NCI-H774 (cell line): ENCODE data around the gene FHAD1.
"Not testable (repeated sequence)": the region's sequence is repeated elsewhere in the genome, so short reads cannot be mapped to it uniquely, and the experiment has no call there.

ENCODE experiments used
- DNase-seq: peaks from one replicate; lab custom pipeline; 2025; lab: John Stamatoyannopoulos, UW

The FHAD1 gene

DNA sequence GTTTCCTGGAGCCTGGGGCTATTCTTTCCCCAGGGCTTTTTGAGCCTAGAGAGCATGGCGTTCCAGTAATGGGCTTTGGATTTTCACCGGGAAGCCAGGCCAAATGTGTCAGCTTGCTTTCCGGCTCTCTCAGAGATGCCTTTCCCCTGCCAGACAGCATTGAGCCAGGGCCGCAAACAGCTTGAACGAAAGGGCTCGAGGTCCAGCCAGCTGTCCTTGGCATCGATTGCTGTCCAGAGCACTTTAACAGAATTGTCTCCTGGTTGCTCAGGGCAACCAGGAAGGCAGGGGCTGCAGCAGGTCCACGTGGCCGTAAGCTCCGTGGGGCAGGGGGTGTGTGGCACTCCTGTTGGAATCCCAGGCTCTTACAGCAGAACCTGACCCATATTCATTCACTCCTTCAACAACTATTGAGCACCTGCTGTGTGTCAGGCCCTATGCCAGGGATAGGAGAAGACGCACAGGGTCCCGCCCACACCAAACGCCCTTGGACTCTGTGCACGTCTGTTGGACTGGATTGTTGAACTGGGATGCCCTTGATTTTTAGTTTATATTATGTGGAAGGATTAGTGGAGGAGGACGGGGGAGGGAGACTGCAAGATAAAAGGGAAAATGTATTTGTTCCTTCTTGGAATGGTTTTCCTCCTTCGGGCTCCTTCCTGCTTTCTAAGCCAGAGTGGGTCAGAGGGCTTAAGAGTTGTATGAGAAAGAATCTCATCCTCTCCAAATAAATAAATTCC is 123.9 kb downstream of the FHAD1 start:
- no peak for DNase-seq

DNA sequence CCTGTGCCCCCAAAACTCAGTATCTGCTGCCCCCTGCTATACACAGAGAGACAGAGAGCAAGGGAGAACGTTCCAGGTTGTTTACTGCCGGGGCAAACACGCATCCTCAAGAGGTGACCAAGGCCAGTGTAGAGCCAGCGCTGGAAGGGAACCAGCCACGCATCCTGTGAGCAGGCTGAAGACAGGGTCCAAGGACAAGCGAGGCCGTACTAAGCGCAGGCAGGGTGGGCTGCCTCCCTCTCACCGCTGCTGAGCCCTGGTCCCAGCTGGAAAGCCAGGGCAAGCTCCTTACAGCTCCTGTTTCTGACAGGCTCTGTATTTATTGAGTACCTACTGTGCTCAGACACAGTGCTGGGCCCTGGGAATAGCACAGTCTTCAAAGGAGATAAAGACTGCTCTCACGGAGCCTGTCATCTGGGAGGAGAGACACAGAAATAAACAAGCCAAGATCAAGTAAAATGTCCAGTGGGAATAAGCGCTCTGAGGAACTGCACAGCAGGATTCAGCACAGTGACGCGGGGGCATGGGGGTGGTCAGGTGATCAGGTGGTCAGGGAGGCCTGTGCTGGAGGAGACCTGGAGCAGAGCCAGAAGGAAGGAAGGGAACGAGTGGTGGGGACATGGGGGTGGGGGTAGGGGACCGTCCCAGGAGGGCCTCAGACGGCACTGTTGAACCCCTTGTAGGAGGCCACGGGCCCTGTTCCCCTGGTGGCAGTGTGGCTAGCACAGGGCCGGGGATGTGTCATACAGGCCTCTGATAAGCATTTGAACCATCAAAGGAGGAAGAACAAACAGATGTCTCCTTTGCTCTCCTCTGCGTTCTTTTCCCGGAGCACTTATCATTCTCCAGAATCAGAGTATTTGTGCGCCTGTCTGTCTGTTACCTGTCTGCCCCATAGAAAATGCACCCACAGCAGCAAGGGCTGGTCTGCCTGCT is 124.9 kb downstream of the FHAD1 start:
- DNase-seq = no peak

DNA sequence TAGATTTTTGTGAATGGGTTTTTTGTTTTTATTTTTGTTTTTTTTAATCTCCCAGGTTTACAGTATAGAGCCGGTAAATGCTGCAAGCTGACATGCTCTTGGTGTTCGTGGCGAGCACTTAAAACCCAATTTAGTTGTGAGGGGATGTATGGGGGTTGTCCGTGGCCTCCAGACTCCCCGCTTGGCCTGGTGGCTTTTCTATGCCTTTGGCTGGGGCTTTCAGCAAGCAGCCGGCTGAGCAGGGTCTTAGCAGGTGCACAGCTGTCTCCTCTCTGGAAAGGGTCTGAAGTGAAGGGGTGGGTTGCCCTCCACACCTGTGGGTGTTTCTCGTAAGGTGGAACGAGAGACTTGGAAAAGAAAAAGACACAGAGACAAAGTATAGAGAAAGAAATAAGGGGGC is 131.7 kb downstream of the FHAD1 start:
- no peak for DNase-seq

DNA sequence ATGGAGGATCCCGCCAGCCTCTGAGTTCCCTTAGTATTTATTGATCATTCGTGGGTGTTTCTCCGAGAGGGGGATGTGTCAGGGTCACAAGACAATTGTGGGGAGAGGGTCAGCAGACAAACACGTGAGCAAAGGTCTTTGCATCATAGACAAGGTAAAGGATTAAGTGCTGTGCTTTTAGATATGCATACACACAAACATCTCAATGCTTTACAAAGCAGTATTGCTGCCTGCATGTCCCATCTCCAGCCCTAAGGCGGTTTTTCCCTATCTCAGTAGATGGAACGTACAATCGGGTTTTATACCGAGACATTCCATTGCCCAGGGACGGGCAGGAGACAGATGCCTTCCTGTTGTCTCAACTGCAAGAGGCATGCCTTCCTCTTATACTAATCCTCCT is 132.1 kb downstream of the FHAD1 start:
- DNase-seq = not testable (repeated sequence)

DNA sequence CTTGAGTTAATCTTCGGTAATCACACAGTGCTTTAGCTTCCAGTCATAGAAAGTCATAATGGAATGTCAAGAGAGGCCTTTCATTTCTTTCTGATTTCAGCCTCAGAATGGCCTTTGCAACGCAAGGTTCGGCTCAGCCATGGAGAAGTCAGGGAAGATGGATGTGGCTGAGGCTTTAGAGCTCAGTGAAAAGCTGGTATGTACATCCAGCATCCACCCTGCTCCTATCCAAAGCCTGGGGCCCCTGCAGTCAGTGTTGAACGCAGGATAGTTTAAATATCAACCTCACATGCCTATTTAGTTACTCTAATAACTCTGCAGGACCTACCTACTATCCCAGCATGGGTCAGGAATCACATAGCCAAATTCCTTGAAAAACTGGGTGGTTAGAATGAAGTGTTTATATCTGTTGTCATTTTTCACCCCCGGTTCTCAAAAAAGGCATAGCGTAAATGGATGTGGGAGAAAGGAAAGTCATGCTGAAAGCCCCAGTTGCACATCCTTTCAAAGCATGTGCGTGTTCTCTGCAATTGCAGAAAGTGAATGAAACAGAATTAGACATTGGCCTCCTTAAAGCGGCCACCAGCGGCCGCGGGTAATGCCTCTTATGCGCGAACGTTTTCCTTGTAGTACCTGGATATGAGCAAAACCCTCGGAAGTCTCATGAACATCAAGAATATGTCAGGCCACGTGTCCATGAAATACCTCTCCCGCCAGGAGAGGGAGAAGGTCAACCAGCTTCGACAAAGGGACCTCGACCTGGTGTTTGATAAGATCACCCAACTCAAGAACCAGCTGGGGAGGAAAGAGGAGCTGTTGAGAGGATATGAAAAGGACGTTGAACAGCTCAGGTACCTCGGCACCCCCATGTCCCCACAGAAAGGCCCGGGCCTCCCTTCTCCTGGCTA is 133.8 kb downstream of the FHAD1 start:
- no peak for DNase-seq

DNA sequence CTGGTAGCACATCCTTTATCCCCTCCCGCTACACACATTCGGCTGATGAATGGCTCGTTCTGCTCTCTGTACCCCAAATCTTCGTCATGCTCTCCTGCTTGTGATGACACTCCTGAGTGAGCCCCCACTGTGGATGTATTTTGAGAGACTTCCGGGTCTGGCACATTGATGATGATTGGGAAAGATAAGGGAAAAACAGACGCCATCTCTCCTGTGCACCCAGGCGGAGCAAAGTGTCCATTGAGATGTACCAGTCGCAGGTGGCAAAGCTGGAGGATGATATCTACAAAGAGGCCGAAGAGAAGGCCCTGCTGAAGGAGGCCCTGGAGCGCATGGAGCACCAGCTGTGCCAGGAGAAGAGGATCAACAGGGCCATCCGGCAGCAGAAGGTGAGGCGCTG is 134.8 kb downstream of the FHAD1 start:
- DNase-seq = no peak

DNA sequence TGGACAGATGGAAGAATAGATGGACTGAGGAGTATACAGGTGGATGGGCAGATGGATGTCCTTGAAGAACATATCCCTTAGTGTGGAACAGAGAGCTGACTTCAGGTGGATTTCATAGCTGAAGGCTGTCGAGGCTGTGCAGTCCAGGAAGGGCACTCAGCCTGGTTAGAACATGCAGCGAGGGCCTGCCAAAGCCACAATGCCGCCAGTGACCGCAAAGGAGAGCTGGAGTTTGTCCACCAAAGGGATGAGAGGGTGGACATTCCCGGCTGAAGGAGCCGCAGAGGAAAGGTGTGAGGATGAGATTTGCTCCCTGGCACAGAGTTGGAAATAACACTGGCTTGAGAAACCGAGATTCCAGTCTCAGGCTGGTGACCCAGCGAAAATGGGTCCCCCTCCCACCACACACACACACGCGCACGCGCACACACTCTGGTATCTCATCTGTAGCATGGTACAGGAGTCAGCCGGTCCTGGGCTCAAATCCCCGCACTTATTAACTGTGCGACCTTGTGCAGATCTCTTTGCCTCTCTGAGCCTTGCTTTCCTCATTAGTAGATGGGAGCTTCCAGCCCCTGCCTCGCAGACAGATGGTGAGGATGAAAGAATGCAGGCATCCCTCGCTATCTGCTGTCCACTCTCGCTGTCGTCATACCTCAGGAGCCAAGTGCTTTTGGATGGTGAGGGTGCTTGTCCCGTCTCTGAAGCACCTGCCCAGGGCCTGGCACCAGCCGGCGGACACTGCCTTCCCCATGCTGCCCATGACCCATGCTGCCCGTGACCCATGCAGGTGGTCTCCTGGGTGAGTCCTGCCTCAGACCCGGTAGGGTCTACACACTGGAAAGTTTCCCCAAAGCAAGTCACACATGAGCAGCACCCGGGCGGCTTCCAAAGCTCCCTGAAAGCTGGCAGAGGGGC is 135.8 kb downstream of the FHAD1 start:
- DNase-seq = no peak

DNA sequence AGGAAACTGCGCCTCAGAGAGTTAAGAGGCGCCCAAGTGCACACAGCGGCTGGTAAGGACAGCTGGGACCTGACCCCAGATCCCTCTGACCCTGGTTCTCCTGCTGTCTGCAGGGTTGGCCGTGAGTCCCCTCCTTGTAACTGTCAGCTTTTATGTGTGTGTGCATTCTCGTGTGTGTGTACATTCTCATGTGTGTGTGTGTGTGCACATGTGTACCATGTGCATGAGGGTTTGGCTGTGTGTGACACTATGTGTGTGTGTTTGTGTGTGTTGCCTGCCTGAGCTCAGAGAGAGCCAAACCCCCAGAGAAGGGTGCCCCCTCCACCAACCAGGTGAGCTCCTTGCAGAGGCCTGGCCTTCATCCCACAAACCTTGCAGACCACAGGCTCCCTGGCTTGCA is 136.8 kb downstream of the FHAD1 start:
- no peak for DNase-seq

DNA sequence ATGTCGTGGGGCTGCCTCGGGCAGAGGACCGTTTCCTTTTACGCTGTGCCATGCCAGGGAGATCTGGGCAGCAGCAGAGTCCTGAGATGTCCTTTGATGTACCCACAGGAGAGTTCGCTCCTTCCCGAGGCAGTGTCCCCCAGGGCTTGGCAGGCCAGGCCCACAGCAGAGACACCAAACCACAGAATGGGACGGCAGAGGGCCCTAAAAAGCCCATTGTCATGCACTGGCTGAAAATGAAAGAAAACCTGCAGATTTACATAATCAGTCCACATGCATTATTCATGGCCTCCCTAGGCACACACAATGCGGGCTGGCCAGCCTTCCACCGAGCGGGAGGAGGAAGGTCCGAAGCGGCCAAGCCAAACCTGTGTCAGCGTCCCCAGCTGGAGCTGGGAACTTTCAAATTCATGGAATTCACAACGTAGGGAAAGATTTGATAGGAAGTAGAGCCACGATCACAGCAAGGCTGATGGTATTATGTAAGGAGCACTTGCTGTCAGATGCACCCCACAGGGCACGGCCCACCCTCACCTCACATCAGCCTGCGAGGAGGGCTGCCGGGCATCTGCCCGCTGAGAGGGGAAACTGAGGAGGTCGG is 137.4 kb downstream of the FHAD1 start:
- DNase-seq = no peak

DNA sequence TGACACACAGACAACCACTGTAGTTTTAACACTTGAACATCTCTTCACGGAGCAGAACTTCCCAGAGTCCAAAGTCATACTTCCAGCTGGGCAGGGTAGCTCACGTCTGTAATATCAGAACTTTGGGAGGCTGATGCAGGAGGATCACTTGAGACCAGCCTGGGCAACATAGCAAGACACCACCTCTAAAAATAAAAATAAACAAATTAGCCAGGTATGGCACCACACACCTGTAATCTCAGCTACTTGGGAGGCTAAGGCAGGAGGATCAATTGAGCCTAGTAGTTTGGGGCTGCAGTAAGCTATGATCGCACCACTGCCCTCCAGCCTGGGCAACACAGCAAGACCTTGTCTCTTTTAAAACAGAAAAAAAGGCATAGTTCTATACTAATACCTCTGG is 138.4 kb downstream of the FHAD1 start:
- DNase-seq = no peak

DNA sequence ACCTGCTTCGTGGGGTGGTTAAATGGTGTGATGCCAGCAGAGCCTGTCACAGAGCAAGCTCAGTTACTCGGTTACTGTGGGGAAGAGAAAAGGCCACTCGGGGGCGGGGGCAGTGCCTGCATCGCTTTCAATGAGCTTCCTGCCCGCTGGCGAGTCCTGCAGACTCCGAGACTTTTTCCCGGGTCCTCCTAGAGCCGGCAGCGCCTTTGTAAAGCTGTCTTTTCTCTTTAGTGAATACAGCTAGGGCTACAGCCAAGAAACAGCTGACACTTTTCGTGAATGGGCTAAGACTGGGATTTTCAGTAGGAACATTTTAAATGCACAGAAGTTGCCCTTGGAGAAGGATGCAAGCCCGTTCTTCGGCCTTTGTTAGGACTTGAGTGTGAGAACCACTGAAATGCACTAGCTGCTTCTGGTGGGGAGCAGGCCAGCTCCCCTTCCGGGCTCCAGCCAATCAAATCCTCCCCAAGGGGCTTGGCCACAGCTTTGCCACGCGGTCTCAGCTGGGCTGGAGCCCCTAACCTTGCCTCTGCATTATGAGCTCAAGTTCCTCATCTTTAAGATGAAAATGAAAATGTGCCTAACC is 139.2 kb downstream of the FHAD1 start:
- no peak for DNase-seq

DNA sequence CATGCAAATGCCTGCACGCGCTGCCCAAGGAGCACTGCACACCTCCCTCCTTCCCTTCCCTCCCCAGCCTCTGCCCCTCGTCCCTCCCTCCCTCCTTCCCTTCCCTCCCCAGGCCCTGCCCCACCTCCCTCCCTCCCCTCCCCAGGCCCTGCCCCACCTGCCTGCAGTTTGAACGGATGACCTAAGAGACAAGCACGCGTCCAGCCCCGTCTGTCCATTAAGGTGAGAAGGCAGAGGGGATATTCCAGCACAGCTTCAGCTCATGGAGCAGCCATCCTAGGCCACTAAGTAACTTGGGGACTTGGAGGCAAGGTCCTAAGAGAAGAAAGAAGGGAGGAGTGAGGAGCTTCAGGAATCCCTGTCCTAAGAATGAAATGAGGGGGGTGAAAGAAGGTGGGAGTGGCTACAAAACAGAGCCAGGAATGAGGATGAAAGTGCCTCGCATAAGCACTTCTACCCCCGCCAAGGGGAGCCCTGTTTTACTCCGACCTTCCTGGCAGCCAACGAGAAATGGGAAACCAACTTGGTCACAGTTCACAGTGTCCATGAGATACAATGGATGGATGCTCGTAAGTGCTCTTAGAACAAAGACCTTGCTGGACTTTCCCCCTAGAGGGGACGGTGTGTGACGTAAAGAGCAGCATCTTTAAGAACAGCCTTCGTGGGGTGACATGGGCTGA is 141.3 kb downstream of the FHAD1 start:
- no peak for DNase-seq

DNA sequence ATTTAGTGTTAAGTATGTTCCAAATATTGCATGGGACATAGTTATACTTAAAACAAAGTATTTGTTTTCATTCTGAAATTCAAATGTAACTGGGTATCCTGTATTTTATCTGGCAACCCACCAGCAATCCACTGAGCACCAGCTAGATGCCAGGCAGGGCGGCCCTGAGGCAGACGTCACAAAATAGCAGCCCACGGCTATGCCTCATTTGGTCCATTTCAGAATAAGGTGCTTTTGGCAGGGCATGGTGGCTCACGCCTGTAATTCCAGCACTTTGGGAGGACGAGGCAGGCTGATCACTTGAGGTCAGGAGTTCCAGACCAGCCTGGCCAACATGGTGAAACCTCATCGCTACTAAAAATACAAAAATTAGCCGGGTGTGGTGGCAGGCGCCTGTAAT is 142.8 kb downstream of the FHAD1 start:
- not testable (repeated sequence) for DNase-seq

DNA sequence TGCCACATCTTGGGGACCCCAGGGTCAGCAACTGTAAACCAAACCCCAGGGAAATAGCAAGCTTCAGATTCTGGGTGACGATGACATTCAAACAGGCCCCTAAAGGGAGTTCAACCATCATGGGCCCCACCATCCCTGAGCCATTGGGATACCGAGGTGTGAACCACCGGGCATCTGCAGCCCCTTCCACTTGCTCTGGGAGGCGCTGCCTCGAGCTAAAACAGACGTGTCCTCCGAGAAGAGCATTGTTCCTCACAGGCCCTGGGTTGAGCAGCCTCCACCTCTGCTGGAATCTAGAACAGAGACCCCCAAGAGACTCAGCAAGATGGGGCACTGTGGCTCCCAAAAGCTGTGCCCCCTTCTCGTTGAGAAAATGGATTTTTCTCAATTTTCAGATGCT is 143.6 kb downstream of the FHAD1 start:
- no peak for DNase-seq

DNA sequence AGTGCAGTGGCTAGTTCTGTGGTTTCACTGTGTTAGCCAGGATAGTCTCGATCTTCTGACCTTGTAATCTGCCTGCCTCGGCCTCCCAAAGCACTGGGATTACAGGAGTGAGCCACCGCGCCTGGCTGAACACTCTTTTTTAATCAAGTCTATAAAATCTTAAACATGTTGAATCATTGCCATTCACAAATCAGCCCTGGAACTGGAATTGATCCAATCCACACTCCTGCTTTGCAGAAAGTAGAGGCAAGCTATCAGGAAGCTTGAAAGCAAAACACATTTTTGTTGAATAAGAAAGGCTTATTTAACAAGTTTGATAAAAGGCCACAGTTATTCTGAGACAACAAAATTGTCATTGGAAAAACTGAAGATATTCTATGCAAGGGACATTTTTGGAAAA is 144.3 kb downstream of the FHAD1 start:
- no peak for DNase-seq

DNA sequence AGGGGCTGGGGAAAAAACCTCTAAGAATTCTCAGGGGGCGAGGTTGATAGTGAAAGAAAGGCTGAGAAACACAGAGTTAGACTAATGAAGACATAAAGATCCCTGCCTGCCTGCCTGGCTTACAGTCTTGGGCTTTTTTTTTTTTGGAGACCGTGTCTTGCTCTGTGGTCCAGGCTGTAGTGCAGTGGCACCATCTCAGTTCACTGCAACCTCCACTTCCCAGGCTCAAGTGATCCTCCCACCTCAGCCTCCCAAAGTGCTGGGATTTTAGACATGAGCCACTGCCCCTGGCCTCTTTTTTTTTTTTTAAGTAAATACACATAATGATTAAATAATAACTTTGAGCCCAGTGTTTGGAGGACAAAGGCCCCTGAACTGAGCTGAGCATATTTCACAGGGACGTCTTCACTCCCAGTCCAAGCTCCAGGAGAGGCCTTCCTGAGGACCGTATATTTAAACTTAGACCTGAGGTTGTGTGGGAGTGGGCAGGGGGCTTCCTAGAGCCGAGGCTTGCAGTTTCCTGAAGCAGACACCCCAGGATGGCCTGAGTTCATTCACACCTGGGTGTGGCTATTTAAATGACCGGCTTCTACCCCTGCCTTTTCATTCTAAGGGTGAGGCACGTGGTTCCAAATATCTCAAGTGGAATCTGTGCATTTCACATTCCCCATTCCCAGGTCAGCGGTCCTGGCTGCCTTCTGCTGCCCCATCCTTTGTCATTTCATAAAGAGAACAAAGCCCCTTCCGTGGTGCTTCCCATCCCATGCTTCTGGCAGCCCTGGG is 146.6 kb downstream of the FHAD1 start:
- DNase-seq = no peak

DNA sequence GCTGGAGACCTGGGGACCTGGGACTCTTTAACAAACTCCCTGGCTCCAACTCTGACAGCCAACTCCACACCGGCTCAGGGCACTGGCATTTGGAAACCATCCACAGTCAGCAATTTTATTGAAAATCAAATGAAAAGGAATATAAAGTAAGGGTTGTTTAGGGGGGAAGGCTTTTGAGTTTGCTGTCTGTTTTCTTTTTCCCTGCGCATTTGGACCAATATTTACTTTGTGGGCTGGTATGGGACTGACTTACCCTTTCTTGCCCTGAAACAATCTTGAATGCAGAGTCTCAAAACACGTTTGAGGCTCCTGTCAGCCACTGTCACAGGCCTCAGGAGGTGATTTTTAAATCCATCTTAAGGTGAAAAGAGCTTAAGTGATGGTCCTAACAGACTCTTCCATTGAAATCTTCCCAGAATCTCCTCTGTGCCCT is 147.3 kb downstream of the FHAD1 start:
- DNase-seq = no peak

DNA sequence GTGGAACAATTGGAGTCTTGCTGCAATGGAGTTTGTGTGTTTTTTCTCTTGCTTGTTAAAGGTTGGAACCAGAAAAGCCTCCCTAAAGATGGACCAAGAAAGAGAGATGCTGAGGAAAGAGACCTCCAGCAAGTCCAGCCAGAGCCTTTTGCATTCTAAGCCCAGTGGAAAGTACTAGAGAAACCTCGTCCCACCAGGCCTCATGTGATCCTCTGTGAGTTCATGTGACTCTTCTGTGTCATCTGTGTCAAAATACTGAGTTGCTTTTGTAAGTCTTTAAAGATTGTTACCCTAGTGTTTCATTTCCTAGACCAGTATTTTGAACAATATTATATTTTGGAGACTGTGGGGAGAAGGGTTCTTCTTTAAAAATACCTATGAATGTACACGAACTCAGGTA is 150.2 kb downstream of the FHAD1 start:
- DNase-seq = no peak

DNA sequence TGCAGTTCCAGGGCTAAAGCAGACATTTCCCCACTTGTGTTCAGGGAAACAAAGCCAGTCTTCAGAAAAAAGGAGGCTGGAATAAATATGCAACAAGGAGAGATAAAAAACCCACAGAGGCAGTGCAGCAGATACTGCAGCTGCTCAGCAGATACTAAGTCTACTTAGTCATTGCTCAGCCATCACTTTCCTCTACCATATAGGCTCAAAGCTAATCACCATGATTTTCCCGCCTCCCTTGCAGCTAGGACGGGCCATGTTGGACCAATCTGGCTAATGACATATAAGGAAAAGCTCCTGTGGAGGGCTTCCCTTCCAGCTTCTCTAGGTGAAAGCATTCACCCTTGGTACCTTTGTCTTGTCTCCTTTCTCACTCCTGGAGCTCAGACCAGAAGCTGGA is 152.7 kb downstream of the FHAD1 start:
- no peak for DNase-seq
